ENCODE results near the gene CHMP5. TPM values are rescaled to one million over a fixed set of nuclear protein-coding genes. Genes with fewer than 3 reads are reported as not detected.
A peak's percentile ranks its signal among the peaks of the same experiment; 100 is the strongest.

CHMP5 gene
- total and polyA plus RNA-seq, 7 donors, result 54.6 to 307 (median 79.6) TPM

- no peak for TF ChIP-seq POLR2A (IDR thresholded peaks at IDR 0.05)
- no peak for TF ChIP-seq EP300 (IDR thresholded peaks at IDR 0.05)
- TF ChIP-seq POLR2AphosphoS5 (IDR thresholded peaks at IDR 0.05), result no peak
- Histone ChIP-seq H3K4me3 (peak overlapping the region in 3 of 4 donors; percentile 74 to 94 (median 83)), H3K36me3 (peaks cover 0 to 10% (median 0%) of the 10 kb centered on the region in 4 donors), H3K27ac (peak overlapping the region; percentile 95 to 99 (median 96)), H3K9me3 (no peaks in the 10 kb centered on the region), H3K4me1 (peaks cover 0 to 41% (median 35%) of the 10 kb centered on the region in 4 donors), H3K27me3 (no peaks in the 10 kb centered on the region)
- WGBS, 2 donors, result 80 to 82% methylated on average over 14 of the region's 14 CpGs
- peak; percentile 75 for DNase-seq
- intact Hi-C loops (cut with DNase I), result loop anchor here (5.0 kb wide), 1 partner anchor 178 kb away; no protein-coding TSS in a partner anchor
Observed at GRCh38 chr9:33288828-33289483, 24.1 kb downstream of the CHMP5 start.

GRCh38 chr9:33289496-33289895 is 24.6 kb downstream of the CHMP5 start:
- Histone ChIP-seq H3K27me3 (no peaks in the 10 kb centered on the region), H3K9me3 (no peaks in the 10 kb centered on the region), H3K36me3 (peaks cover 0 to 14% (median 0%) of the 10 kb centered on the region in 4 donors), H3K4me3 (peak overlapping the region; percentile 64 to 94 (median 78)), H3K4me1 (peaks cover 0 to 41% (median 35%) of the 10 kb centered on the region in 4 donors), H3K27ac (peak overlapping the region; percentile 95 to 99 (median 96))
- DNase-seq, result no peak
- WGBS, 2 donors, result 4 to 8% methylated on average over 12 of the region's 12 CpGs
- TF ChIP-seq CTCF (IDR thresholded peaks at IDR 0.05) (no peak), POLR2AphosphoS5 (IDR thresholded peaks at IDR 0.05) (no peak), EP300 (IDR thresholded peaks at IDR 0.05) (no peak), POLR2A (IDR thresholded peaks at IDR 0.05) (no peak)
- intact Hi-C loops (cut with DNase I), result loop anchor here (5.0 kb wide), 1 partner anchor 178 kb away; no protein-coding TSS in a partner anchor

- Histone ChIP-seq H3K27ac (peak overlapping the region; percentile 95 to 99 (median 96)), H3K4me3 (peak overlapping the region; percentile 64 to 94 (median 78)), H3K9me3 (no peaks in the 10 kb centered on the region), H3K36me3 (peaks cover 0 to 18% (median under 1%) of the 10 kb centered on the region in 4 donors), H3K27me3 (no peaks in the 10 kb centered on the region), H3K4me1 (peaks cover 0 to 41% (median 36%) of the 10 kb centered on the region in 4 donors)
- TF ChIP-seq POLR2AphosphoS5 (IDR thresholded peaks at IDR 0.05) (no peak), CTCF (IDR thresholded peaks at IDR 0.05) (no peak), EP300 (IDR thresholded peaks at IDR 0.05) (no peak), POLR2A (IDR thresholded peaks at IDR 0.05) (no peak)
- DNase-seq, result no peak
- intact Hi-C loops (cut with DNase I), result loop anchor here (1.0 to 5.0 kb wide), 3 partner anchors 26 to 177 kb away; partner anchors contain the start of gene BAG1
- 0 to 1% methylated on average over 14 of the region's 14 CpGs for WGBS, 2 donors
Observed at GRCh38 chr9:33289936-33290246, 25.0 kb downstream of the CHMP5 start.

- Histone ChIP-seq H3K27me3 (no peaks in the 10 kb centered on the region), H3K36me3 (peaks cover 1 to 23% (median 5%) of the 10 kb centered on the region in 4 donors), H3K4me1 (peaks cover 0 to 43% (median 38%) of the 10 kb centered on the region in 4 donors), H3K4me3 (peak within 1 kb of the TSS; percentile 64 to 94 (median 78)), H3K9me3 (no peaks in the 10 kb centered on the region), H3K27ac (peak within 1 kb of the TSS; percentile 95 to 99 (median 96))
- TF ChIP-seq CTCF (IDR thresholded peaks at IDR 0.05) (no peak), EP300 (IDR thresholded peaks at IDR 0.05) (peak in 2 of 4 donors; percentile 37 to 86), POLR2AphosphoS5 (IDR thresholded peaks at IDR 0.05) (peak; percentile 95 to 99 (median 96)), POLR2A (IDR thresholded peaks at IDR 0.05) (peak; percentile 65 to 92)
- intact Hi-C loops (cut with DNase I), result loop anchor here (1.0 kb wide), 2 partner anchors 26 to 39 kb away; partner anchors contain the start of gene BAG1
- WGBS, 2 donors, result 0% methylated on average over 63 of the region's 63 CpGs
- DNase-seq, result peak; percentile 99
Observed at GRCh38 chr9:33290247-33291030, 25.6 kb downstream of the CHMP5 start, which contains the start of gene NFX1. Gene NFX1 (plus strand): TSS chr9:33290516. CDS start chr9:33290573, 57 bp downstream.

Measured in sigmoid colon (tissue), 7 donors.